ENCODE measurements around the gene LRIT2.

DNA sequence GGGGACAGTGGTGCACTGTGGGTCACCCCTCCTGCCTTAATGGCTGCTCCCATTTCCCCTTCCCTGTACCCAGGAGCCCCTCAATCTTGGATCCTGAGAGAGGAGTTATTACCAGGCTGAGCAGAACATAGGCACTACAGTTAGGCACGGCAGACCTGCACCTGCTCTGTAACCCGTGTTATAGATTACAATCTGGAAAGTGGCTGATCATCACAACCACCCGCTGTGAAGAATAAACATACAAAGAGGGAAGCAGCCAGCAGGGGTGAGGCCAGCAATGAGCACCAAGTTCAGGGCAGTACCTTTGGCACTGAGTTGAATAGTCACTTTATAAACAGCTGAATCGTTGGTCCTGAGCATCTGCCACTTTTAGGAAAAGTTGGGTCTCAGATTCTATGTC, 29.3 kb downstream of the LRIT2 start:
- TF ChIP-seq, protein P1, sequence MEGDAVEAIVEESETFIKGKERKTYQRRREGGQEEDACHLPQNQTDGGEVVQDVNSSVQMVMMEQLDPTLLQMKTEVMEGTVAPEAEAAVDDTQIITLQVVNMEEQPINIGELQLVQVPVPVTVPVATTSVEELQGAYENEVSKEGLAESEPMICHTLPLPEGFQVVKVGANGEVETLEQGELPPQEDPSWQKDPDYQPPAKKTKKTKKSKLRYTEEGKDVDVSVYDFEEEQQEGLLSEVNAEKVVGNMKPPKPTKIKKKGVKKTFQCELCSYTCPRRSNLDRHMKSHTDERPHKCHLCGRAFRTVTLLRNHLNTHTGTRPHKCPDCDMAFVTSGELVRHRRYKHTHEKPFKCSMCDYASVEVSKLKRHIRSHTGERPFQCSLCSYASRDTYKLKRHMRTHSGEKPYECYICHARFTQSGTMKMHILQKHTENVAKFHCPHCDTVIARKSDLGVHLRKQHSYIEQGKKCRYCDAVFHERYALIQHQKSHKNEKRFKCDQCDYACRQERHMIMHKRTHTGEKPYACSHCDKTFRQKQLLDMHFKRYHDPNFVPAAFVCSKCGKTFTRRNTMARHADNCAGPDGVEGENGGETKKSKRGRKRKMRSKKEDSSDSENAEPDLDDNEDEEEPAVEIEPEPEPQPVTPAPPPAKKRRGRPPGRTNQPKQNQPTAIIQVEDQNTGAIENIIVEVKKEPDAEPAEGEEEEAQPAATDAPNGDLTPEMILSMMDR (IDR thresholded peaks at IDR 0.05): no peak
- TF ChIP-seq, protein P2, sequence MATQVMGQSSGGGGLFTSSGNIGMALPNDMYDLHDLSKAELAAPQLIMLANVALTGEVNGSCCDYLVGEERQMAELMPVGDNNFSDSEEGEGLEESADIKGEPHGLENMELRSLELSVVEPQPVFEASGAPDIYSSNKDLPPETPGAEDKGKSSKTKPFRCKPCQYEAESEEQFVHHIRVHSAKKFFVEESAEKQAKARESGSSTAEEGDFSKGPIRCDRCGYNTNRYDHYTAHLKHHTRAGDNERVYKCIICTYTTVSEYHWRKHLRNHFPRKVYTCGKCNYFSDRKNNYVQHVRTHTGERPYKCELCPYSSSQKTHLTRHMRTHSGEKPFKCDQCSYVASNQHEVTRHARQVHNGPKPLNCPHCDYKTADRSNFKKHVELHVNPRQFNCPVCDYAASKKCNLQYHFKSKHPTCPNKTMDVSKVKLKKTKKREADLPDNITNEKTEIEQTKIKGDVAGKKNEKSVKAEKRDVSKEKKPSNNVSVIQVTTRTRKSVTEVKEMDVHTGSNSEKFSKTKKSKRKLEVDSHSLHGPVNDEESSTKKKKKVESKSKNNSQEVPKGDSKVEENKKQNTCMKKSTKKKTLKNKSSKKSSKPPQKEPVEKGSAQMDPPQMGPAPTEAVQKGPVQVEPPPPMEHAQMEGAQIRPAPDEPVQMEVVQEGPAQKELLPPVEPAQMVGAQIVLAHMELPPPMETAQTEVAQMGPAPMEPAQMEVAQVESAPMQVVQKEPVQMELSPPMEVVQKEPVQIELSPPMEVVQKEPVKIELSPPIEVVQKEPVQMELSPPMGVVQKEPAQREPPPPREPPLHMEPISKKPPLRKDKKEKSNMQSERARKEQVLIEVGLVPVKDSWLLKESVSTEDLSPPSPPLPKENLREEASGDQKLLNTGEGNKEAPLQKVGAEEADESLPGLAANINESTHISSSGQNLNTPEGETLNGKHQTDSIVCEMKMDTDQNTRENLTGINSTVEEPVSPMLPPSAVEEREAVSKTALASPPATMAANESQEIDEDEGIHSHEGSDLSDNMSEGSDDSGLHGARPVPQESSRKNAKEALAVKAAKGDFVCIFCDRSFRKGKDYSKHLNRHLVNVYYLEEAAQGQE (IDR thresholded peaks at IDR 0.05; ENCODE audit: insufficient read depth in 1 of 2, low read depth in 2 of 2, low read length in 1 of 2): no peak
- no peak for TF ChIP-seq POLR2AphosphoS5 (IDR thresholded peaks at IDR 0.05; ENCODE audit: low read depth, low read length)
